ENCODE data around the gene PUDP. TPM values are rescaled to one million over a fixed set of nuclear protein-coding genes. Genes with fewer than 3 reads are reported as not detected.
"Not testable (repeated sequence)": the region's sequence is repeated elsewhere in the genome, so short reads cannot be mapped to it uniquely, and the experiment has no call there.

PUDP gene
- total RNA-seq, 1 donor from 2014 or later = 4.5 TPM

GRCh38 chrX:7110821-7111276, 37.1 kb downstream of the PUDP start:
- no peak for FAIRE-seq
- DNase-seq (ENCODE audit: low spot score in 2 of 2) = no peak

DNA sequence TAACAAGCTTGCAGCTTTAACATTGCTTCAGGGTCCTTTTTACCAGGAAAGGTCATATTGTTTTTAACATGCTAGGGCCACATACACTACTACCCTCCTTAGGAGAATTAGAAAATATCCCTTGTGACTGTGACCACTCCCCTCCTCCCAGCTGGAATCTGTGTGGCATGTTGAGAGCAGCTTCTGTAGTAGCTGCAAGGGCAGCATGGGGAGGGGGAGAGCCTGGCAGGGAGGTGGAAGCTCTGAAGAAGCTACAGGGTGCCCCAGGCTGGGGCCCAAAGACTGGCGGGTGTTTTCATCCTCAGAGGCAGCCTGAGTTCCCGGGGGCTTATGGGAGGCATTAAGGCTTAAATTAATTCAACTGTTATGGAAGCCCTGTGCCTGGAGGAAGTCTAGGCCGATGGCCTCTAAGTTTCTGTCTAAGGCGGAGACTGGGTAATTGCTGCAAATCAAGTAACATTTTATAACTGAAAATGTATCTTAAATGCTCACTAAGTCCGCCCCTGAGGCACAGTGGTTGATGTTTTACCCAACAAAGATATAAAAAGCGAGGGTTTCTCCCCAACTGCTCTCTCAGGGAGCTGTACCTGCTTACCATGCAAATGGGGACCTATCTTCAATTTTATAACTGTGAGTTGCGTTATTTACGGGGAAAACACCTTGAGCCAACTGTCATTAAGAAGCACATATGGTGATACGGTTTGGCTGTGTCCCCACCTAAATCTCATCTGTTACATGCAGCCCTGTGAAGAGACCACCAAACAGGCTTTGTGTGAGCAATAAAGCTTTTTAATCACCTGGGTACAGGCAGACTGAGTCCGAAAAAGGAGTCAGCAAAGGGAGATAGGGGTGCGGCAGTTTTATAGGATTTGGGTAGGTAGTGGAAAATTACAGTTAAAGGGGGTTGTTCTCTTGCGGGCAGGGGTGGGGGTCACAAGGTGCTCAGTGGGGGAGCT, 37.8 kb downstream of the PUDP start:
- DNase-seq (ENCODE audit: low spot score in 2 of 2) (no peak), FAIRE-seq (no peak)

- FAIRE-seq = no peak
- no peak for DNase-seq (ENCODE audit: low spot score in 2 of 2)
Observed at GRCh38 chrX:7109049-7109531, 38.9 kb downstream of the PUDP start.

DNA sequence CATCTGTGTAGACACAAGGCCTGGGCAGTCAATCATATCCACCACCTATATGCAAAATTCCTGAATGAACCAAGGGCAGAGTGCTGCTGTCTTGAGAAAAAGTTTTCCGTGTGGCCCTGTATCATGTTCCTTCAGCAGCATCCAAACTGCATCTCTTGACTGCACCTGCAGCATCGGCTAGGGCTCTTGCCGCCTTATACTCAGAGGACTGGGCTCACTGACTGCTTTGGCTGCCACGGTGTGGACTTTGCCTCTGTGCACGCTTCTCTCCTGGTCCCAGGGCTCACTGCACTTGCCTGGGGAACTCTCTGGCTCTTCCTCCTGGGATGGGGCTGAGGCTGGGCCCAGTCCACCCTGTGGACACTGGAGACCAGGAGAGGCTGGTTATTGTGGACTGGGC, 39.9 kb downstream of the PUDP start:
- no peak for FAIRE-seq
- no peak for DNase-seq (ENCODE audit: low spot score in 2 of 2)

- no peak for FAIRE-seq
- no peak for DNase-seq (ENCODE audit: low spot score in 2 of 2)
Observed at GRCh38 chrX:7106649-7107048, 41.3 kb downstream of the PUDP start.

GRCh38 chrX:7102119-7102518, 45.8 kb downstream of the PUDP start:
- FAIRE-seq (no peak), DNase-seq (ENCODE audit: low spot score in 2 of 2) (no peak)

GRCh38 chrX:7100022-7100421, 47.9 kb downstream of the PUDP start:
- no peak for FAIRE-seq
- no peak for DNase-seq (ENCODE audit: low spot score in 2 of 2)

DNA sequence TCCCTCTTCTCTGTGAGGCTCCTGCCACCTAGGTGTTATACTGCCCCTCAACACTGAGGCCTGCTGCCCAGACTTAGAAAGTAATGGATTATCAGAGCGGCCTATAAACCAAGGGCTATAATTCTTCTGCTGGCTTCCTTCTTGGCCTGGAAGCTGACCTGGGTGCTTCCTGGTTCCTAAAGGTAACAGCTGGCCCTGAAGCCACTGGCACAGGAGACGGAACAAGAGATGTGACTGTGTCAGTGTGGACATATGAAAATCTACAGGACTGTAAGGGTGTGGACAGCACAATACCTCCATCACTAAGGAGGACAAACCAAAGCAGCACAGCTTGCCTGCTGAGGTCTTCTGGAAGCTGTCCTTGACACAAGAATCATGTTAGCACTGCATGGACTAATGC, 52.3 kb downstream of the PUDP start:
- not testable (repeated sequence) for FAIRE-seq; DNase-seq (ENCODE audit: low spot score in 2 of 2)

GRCh38 chrX:7093305-7093704, 54.6 kb downstream of the PUDP start:
- no peak for FAIRE-seq
- no peak for DNase-seq (ENCODE audit: low spot score in 2 of 2)

DNA sequence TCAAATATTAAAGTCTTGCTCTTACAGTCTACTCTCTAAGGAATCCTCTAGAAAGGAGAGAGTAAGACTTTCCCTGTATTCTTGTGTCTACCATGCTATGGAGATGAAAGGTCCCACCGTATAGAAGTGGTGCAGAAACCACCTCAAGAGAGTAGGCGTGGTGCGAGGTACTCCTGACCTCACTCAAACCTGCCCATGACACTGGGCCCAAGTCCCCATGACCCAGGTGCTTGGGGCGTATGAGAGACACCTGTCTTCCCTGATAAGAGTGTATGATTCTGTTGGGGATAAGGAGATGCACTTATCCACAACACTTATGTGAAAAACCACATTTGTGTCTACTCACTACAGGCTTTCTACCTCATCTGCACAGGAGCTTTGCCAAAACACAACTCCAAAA, 55.4 kb downstream of the PUDP start:
- no peak for FAIRE-seq

DNA sequence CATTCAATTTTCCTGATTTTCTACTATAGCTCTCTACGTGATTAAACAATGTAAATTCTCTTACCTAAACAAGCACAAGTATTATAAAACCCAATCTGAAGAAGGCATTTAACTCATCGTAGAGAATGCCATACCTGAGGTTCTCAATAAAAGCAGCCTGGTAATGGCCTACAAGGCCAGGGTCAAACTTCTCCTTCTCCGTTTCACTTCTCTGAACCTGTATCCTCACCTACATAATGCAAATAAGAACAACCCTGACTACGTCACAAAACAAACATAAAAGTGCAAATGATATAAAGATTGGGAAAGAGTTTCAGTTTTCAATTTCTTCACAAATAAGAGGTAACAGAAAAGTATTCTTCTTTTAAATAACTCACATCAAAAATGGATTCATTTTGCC, 56.0 kb downstream of the PUDP start:
- DNase-seq (ENCODE audit: low spot score in 2 of 2) (no peak), FAIRE-seq (no peak)

More for the DNA sequence above, 55.4 kb downstream of the PUDP start:
- no peak for DNase-seq (ENCODE audit: low spot score in 2 of 2)

GRCh38 chrX:7090641-7091040, 57.3 kb downstream of the PUDP start:
- FAIRE-seq = no peak
- no peak for DNase-seq (ENCODE audit: low spot score in 2 of 2)

DNA sequence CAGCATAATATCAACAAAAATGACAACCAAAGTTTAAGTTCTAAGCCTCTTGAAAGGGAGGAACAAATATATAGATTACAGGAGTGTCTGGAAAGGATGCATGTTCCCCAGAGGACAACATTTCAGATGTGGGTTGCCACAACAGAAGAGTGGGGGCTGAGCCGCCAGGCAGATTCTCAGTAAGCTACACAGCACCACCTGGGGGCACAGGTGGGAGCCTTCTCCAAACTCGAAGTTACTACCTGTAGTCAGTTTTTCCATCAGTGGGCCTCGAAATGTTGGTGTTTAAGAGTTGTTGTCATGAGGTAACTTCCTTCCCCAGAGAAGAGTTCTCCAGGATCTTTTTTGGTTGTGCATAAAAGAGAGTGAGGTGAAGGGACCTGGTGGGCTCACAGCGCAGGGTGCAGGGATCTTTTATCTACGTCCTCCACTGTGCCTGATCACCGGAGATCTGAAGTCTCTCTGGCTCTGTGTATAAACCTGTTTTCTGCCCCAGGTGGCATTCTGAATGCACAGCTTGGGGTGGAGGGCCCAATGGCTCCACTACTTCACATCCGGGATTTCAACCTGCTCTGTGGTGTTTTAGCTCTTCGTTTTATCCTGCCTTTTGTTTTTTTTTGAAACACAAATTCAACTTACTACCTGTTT, 58.9 kb downstream of the PUDP start:
- FAIRE-seq (no peak), DNase-seq (ENCODE audit: low spot score in 2 of 2) (no peak)

DNA sequence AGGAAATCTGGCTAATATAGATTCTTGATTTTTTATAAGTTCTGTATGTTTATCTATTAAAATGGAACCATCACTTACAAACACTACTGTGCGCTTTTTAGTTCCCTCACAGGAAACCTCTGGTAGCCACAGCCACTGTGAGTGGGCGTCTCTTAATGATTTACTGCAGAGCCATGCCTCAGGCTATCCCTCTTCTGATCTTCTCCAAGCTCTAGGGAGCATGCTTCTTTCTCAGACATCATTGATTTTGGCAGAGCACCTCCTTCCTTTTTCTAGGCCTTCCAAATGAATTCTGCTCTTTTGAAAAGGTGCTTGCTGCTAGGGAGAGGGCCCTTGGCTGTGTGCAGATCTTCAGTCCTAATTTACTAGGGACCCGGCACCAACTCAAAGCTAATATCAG, 61.6 kb downstream of the PUDP start:
- FAIRE-seq (no peak), DNase-seq (ENCODE audit: low spot score in 2 of 2) (no peak)

- FAIRE-seq (no peak), DNase-seq (ENCODE audit: low spot score in 2 of 2) (no peak)
Observed at GRCh38 chrX:7085879-7086278, 62.1 kb downstream of the PUDP start.

DNA sequence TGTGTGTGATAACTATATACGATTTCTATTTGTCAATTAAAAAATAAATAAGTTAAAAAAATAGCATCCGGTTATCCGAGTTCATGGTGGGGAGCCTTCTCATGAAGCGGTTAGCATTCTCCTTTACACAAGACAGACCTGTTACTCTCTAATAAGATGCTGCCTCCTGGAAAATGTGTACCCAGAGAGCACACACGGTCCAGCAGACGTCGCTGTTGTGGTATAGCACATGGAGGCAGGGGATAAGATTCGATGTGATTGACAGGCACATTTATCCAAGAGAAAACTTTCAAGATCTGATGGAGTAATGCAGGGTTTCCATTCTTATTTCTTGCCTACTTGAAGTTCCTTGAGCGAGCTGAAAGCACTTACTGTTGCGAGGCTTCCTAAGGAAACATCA, 63.1 kb downstream of the PUDP start:
- no peak for FAIRE-seq
- DNase-seq (ENCODE audit: low spot score in 2 of 2) = no peak

- DNase-seq (ENCODE audit: low spot score in 2 of 2) = no peak
- no peak for FAIRE-seq
Observed at GRCh38 chrX:7083468-7084396, 64.2 kb downstream of the PUDP start.

GRCh38 chrX:7083021-7083420, 64.9 kb downstream of the PUDP start:
- no peak for FAIRE-seq
- DNase-seq (ENCODE audit: low spot score in 2 of 2) = no peak

DNA sequence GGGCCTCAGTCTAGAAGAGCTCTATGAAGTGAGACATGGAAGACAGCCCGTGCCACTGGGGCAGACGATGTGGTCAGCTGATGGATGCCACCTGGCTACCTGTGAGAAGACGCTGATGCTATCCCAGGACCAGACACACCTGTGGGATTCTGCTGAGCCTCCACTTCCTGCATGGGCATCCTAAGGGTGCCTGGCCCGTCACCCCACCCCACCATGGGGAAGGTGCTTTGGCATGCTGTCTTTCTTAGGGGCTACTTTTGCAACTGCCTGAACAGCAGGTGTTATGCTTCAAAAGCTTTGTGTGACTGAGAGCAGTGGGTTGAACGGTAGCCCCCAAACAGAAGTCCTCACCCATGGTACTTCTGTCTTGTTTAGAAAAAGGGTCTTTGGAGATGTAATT, 65.4 kb downstream of the PUDP start:
- FAIRE-seq (no peak), DNase-seq (ENCODE audit: low spot score in 2 of 2) (no peak)

Data from frontal cortex (tissue), 4 donors.